ENCODE measurements around the gene KIRREL3.
"Not testable (repeated sequence)": the region's sequence is repeated elsewhere in the genome, so short reads cannot be mapped to it uniquely, and the experiment has no call there.

The KIRREL3 gene

GRCh38 chr11:126381960-126382359, 618.6 kb downstream of the KIRREL3 start:
- DNase-seq (ENCODE audit: low read depth) = not testable (repeated sequence)

GRCh38 chr11:126380909-126381308, 619.7 kb downstream of the KIRREL3 start:
- no peak for DNase-seq (ENCODE audit: low read depth)

- DNase-seq (ENCODE audit: low read depth) = no peak
These were observed 621.8 kb downstream of the KIRREL3 start for GRCh38 chr11:126378763-126379162.

- no peak for DNase-seq (ENCODE audit: low read depth)
These were observed 624.8 kb downstream of the KIRREL3 start for GRCh38 chr11:126375726-126376125.

- not testable (repeated sequence) for DNase-seq (ENCODE audit: low read depth)
These were observed 625.8 kb downstream of the KIRREL3 start for GRCh38 chr11:126374562-126375300.

- DNase-seq (ENCODE audit: low read depth) = not testable (repeated sequence)
These were observed 627.0 kb downstream of the KIRREL3 start for GRCh38 chr11:126373389-126374066.
